Fibroblast of skin of abdomen (primary cell): ENCODE data around the gene NTN5.
"Not testable (repeated sequence)": the region's sequence is repeated elsewhere in the genome, so short reads cannot be mapped to it uniquely, and the experiment has no call there.

ENCODE experiments used
- DNase-seq: peaks from one replicate; pipeline ENCODE4 v3.0.0-alpha.2; 2013

Gene NTN5

GRCh38 chr19:48644355-48644754, 28.5 kb downstream of the NTN5 start:
- DNase-seq = no peak

GRCh38 chr19:48642862-48643261, 30.0 kb downstream of the NTN5 start:
- DNase-seq = no peak

GRCh38 chr19:48641850-48642249, 31.0 kb downstream of the NTN5 start:
- no peak for DNase-seq

GRCh38 chr19:48639483-48640375, 33.1 kb downstream of the NTN5 start:
- no peak for DNase-seq

GRCh38 chr19:48638831-48639381, 33.9 kb downstream of the NTN5 start:
- no peak for DNase-seq

GRCh38 chr19:48637948-48638830, 34.6 kb downstream of the NTN5 start:
- peak; percentile 94 for DNase-seq

GRCh38 chr19:48637449-48637947, 35.3 kb downstream of the NTN5 start:
- peak; percentile 99 for DNase-seq

DNA sequence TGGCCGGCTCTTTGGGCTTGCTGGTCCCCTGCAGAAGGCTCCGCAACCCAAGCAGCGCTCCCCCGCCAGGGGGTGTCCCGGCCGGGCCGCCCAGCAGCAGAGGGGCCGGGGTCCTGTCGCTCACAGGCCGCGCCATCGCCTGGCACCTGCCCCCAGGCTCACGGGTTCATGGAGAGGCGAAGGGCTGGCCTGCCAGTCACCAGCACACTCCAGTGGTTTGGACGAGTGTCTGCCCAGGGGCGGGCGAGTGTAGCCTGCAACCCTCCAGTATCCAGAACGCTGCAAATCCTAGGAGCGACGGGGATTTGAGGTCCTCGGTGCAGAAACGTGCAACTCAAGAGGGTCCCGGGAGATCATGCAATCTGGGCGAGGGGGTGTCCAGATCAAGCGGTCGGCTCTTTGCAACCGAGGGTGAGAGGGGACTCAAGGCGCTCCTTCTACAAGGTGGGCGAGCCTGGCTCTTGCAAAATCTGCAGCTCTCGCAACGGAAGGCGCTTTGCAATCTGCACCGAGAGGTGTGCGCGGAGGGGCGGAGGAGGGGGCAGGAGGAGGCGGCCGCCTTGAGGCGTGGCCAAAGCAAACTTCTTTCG, 35.9 kb downstream of the NTN5 start, which contains the start of gene DBP:
Gene DBP, minus strand, starts transcription at position 521 of the 590 bp plus-strand sequence. Its CDS starts 385 bp downstream, at position 136.
- DNase-seq = no peak

- DNase-seq = no peak
These were observed 36.6 kb downstream of the NTN5 start for GRCh38 chr19:48635966-48636858.

DNA sequence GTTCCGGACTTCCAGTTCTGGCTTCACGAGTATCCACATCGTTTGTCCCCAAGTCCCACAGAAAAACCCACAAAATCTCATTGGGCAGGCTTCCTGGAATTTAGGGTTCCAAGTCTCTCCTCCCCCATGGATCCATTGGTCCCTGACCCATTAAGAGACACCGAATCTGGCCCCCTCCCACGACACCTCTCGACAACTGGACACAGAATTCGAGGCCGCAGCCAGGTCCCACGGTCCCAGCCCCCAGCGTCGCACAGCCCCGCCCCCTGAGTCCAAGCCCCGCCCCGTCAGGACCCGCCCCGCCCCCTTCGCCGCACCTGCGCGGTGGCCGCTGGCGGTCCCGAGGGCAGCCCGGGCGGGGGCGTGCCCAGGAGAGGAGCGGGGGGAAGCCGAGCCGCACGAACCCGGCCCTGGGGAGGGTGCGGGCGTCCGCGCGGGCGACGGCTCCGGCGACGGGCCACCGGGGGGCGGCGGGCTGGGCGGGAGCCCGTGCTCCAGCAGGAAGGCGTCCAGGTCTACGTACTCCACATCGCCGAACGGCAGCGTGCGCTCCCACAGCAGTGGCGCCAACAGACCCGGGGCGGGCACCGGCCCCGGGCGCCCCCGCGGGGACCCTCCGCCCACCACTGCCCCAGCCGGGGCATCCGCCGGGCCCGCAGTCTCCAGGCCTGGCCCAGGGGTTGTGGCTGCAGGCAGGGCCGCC, 37.4 kb downstream of the NTN5 start:
- DNase-seq = peak; percentile 43

- peak; percentile 95 for DNase-seq
These were observed 38.2 kb downstream of the NTN5 start for GRCh38 chr19:48634424-48635262.

GRCh38 chr19:48634036-48634342, 38.8 kb downstream of the NTN5 start:
- DNase-seq = no peak

DNA sequence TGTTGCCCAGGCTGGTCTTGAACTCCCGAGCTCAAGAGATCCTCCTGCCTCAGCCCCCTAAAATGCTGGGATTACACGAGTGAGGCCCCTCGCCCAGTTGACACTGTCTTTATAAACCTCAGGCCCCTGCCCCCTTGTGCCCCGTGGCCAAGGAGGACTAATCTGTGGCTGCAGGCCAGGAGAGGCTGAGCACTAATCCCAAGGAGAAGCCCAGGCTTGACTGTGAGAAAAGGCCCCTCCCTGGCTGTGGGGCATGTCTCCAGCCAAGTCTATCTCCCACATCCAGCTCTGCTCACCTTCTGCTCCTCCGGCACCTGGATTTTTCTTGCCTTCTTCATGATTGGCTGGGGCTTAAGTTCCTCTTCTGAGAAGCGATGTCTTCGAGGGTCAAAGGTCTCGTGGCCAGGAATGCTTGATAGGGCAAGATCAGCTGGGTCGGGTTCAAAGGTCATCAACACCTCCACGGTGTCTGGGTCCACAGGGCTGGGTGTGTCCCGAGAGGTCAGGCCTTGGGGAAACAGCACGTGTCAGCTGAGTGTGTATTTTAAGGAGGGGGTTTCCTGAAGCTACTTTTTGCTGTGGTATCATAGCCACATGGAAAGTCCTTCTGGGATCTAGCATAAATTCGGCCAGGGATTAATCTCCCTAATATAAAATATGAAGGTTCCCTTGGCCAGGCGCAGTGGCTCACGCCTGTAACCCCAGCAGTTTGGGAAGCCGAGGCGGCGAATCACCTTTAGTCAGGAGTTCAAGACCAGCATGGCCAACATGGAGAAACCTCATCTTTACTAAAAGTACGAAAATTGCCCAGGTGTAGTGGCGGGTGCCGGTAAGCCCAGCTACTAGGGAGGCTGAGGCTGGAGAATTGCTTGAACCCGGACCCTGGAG, 39.4 kb downstream of the NTN5 start:
- DNase-seq = no peak

DNA sequence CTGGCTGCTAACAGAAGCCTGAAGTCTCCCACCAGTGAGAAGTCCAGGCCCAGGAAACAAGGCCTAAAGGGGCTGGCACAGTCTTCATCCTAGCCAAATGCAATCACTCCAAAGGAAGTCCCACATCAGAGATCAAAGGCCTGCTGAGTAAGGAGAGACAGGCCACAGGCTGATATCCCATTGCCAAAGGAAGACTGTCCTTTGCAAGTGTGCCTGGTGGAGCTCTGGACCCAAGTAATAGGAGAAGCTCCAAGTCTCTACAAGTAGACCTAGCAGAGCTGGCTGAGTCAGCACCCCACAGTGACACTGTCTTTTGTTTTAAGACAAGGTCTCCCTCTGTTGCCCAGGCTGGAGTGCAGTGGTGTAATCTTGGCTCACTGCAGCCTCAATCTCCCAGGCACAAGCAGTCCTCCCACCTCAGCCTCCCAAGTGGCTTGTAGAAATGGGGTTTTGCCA, 40.1 kb downstream of the NTN5 start:
- peak; percentile 39 for DNase-seq

DNA sequence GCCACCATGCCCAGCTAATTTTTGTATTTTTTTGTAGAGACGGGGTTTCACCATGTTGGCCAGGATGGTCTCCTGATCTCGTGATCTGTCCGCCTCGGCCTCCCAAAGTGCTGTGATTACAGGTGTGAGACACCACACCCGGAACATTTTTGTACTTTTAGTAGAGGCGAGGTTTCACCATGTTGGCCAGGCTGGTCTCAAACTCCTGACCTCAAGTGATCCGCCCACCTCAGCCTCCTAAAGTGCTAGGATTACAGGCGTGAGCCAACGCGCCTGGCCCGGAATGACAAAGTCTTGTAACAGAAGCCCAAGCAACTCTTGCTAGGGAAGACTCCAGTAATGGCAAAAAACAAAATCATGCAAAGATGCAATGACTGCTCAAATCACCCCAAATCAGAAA, 40.5 kb downstream of the NTN5 start:
- not testable (repeated sequence) for DNase-seq

DNA sequence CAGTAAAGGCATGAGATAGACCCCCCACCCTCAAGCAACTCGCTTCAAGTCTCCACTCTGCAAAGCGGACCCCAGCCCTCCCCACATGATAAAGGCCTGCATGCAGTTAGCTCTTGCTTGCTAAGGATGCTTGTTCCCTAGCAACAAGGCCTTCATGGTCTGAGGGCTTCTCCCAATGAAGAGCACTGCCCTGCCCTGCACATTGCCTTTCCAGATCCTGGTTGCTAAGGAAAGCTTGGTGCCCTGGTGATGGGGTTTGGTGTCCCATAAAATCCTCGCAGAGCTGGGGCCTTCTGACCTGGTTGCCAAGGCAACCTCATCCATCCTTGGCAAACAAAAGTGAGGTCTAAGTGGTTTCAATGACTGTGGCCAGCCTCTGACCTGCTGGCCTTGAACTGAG, 41.6 kb downstream of the NTN5 start:
- no peak for DNase-seq

DNA sequence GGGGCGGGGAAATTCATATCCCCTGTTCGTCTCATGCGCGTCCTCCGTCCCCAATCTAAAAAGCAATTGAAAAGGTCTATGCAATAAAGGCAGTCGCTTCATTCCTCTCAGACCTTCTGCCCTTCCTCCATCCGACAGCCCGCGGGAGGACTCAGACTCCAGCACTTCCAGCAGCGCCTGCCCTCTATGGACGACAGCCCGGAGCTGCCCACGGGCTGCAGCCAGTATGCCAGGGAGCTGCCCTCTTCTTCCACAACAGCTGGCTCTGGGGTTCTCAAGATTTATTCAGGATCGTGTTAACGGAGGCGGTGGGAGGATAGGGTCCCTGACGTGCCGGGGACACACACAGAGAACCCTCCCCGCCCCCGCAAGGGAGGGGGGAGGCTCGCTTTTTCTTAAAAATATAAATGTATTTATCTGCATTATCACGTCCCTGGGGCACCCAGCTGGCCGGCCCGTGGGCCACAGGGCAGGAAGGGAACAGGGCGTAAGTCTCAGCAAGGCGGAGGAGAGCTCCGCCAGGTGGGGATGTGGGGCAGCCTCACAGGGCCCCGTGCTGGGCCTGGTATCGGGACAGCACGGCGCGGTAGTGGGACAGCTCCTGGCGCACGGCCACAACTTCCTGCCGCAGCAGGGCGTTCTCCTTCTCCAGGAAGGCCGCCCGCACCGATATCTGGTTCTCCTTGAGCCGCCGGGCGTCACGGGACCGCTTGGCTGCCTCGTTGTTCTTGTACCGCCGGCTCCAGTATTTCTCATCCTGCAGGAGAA, 42.3 kb downstream of the NTN5 start:
- DNase-seq = no peak
